K562 (cell line): ENCODE data around the gene DNAJB12. TPM values are rescaled to one million over a fixed set of nuclear protein-coding genes. Genes with fewer than 3 reads are reported as not detected.
A peak's percentile ranks its signal among the peaks of the same experiment; 100 is the strongest.

Experiments
- ATAC-seq: fragments of 200-7000 bp; cut with Tn5 transposase; 3 replicates; pipeline ENCODE4 v1.9.1; 2020; ENCODE audit warnings: moderate library complexity
- BruUV-seq: library from RNA; stranded (reverse); fragments of 400-500 nt; replicated peaks from 2 replicates; lab custom pipeline; 2021; lab: Mats Ljungman, UMichigan
- CTCF ChIA-PET: fragments of 300-600 bp; formaldehyde crosslinking; extraction: SDS; loops from one replicate; lab custom pipeline; 2021; ENCODE audit warnings: low intra/inter-chr PET ratio; lab: Yijun Ruan, JAX
- POLR2A ChIA-PET: fragments of 300-600, 350-650 bp; sonication (Branson Sonifier 250); formaldehyde crosslinking; extraction: SDS; loops from one replicate; lab custom pipeline; 2021; ENCODE audit warnings: antibody characterized with exemption, inconsistent platforms; lab: Yijun Ruan, JAX
- DNase-seq, 4 experiments: peaks; one replicate each; pipeline versions ENCODE4 v3.0.0 to v3.0.0-alpha.2; 2011 to 2018; ENCODE audit warnings: low spot score in 3 of 4, mixed read lengths in 3 of 4; ENCODE audit errors: extremely low read depth in 1 of 4
- FAIRE-seq: peaks from 2 replicates; lab custom pipeline; 2011; peaks lifted over from hg19 to GRCh38; lab: Jason Lieb, UNC
- H2AFZ ChIP-seq: 2 replicates; pipeline ENCODE4 v1.6.0; 2011; ENCODE audit warnings: low read depth, low read length, control low read depth, inconsistent platforms
- H3K27ac ChIP-seq: fragments of 200-600 bp; 3 replicates; pipeline ENCODE4 v1.8.0; 2011; ENCODE audit warnings: low read depth, mild to moderate bottlenecking, control low read depth, inconsistent platforms, low read length, moderate library complexity, mixed read lengths; ENCODE audit errors: extremely low read depth
- H3K27me3 ChIP-seq, 2 experiments: fragments of 300-600 bp in 1 of 2; 2 replicates in 1 of 2; 3 replicates in 1 of 2; pipeline versions ENCODE4 v1.6.0 to v1.8.0; 2011; ENCODE audit warnings: inconsistent platforms in 2 of 2, low read length in 2 of 2, mild to moderate bottlenecking in 1 of 2, mixed read lengths in 1 of 2, moderate library complexity in 1 of 2; ENCODE audit not compliant: control insufficient read depth in 2 of 2, insufficient read depth in 2 of 2
- H3K36me3 ChIP-seq: fragments of 300-600 bp; 3 replicates; pipeline ENCODE4 v1.8.0; 2011; ENCODE audit warnings: mild to moderate bottlenecking, low read length, inconsistent platforms; ENCODE audit not compliant: control insufficient read depth, insufficient read depth
- H3K4me1 ChIP-seq, 2 experiments: fragments of 200-600 bp in 1 of 2; replicated peaks in 1 of 2; 2 replicates in 1 of 2; 3 replicates in 1 of 2; pipeline versions ENCODE4 v1.5.1 to v1.8.0; 2011; ENCODE audit warnings: inconsistent platforms in 2 of 2, low read length in 2 of 2, mild to moderate bottlenecking in 1 of 2, mixed read lengths in 1 of 2, moderate library complexity in 1 of 2; ENCODE audit not compliant: control insufficient read depth in 2 of 2, insufficient read depth in 2 of 2
- H3K4me2 ChIP-seq: 2 replicates; pipeline ENCODE4 v1.6.1; 2011; ENCODE audit warnings: low read length, control low read depth, inconsistent platforms, mixed read lengths; ENCODE audit not compliant: insufficient read depth
- H3K4me3 ChIP-seq: fragments of 200-600 bp; sonication (generic), shearing (Covaris generic); 2 replicates; pipeline ENCODE4 v1.5.1; 2016; ENCODE audit warnings: control low read depth, inconsistent platforms
- H3K79me2 ChIP-seq: fragments of 200-600 bp; 3 replicates; pipeline ENCODE4 v1.8.0; 2011; ENCODE audit warnings: low read length, inconsistent platforms; ENCODE audit not compliant: control insufficient read depth, insufficient read depth
- H3K9ac ChIP-seq, 2 experiments: 2 replicates each; pipeline versions ENCODE4 v1.6.0 to v1.6.1; 2011; ENCODE audit warnings: low read depth in 2 of 2, low read length in 2 of 2, control low read depth in 1 of 2, inconsistent platforms in 1 of 2, mild to moderate bottlenecking in 1 of 2, mixed read lengths in 1 of 2; ENCODE audit not compliant: insufficient read depth in 1 of 2
- H3K9me1 ChIP-seq: one replicate; pipeline ENCODE4 v1.6.0; 2011; ENCODE audit warnings: inconsistent platforms, mild to moderate bottlenecking, low read length, moderate library complexity; ENCODE audit not compliant: control insufficient read depth, insufficient read depth
- H3K9me3 ChIP-seq: replicated peaks from 2 replicates; pipeline ENCODE4 v1.5.1; 2011; ENCODE audit warnings: low read depth, low read length, inconsistent platforms; ENCODE audit not compliant: control insufficient read depth, insufficient read depth
- H4K20me1 ChIP-seq: replicated peaks from 2 replicates; pipeline ENCODE4 v1.6.1; 2011; ENCODE audit warnings: low read length, inconsistent platforms, mixed read lengths; ENCODE audit not compliant: control insufficient read depth, insufficient read depth
- HSF4 ChIP-seq: fragments of 250-450 bp; sonication (Bioruptor Pico); IDR thresholded peaks from 2 replicates; pipeline ENCODE4 v2.1.2; 2022; ENCODE audit warnings: mild to moderate bottlenecking, moderate library complexity, borderline replicate concordance
- MTA1 ChIP-seq: fragments of 450-650 bp; IDR thresholded peaks from 2 replicates; pipeline ENCODE4 v1.6.1; 2017; ENCODE audit warnings: borderline replicate concordance
- MXI1 ChIP-seq: IDR thresholded peaks from 2 replicates; pipeline ENCODE4 v1.6.1; 2011; ENCODE audit warnings: low read depth, mild to moderate bottlenecking, improper control_type of control experiment, low read length
- RBFOX2 ChIP-seq: fragments of 200-400 bp; formaldehyde crosslinking; IDR thresholded peaks from 2 replicates; pipeline ENCODE4 v1.6.1; 2017; ENCODE audit warnings: low read depth, mild to moderate bottlenecking, low read length, moderate library complexity
- RFX5 ChIP-seq: IDR thresholded peaks from 2 replicates; pipeline ENCODE4 v1.6.1; 2011; ENCODE audit warnings: low read depth, mild to moderate bottlenecking, improper control_type of control experiment, low read length
- SNIP1 ChIP-seq: fragments of 450-650 bp; IDR thresholded peaks from 2 replicates; pipeline ENCODE4 v1.7.1; 2017; ENCODE audit warnings: low read depth, mild to moderate bottlenecking
- ZNF41 ChIP-seq: fragments of 250-450 bp; sonication (Bioruptor Pico); conservative IDR thresholded peaks from 2 replicates; pipeline ENCODE4 v1.4.0; 2020; ENCODE audit warnings: mild to moderate bottlenecking
- WGBS: fragments of 100-300 bp; shearing (Covaris generic); methylation state at CpG from one replicate; pipeline ENCODE4 v1.1.6; 2016; ENCODE audit warnings: low coverage, mixed read lengths; ENCODE audit not compliant: insufficient coverage; ENCODE audit errors: missing lambda C conversion rate; 5-methylcytosine and 5-hydroxymethylcytosine counted together
- in situ Hi-C: fragments of 300-500 bp; cut with MboI; formaldehyde crosslinking; loops from 4 replicates; pipeline ENCODE4 v1.15.0; 2018; ENCODE audit warnings: inconsistent platforms, mixed read lengths
- intact Hi-C: fragments of 100-400 bp; cut with micrococcal nuclease; formaldehyde crosslinking; loops from 2 replicates; pipeline ENCODE4 v1.14.2; 2022
- polyA plus RNA-seq, 8 experiments: library from polyadenylated mRNA; depleted of rRNA in 4 of 8; stranded (reverse) in 5 of 8; unstranded in 3 of 8; fragments of >200 nt; fragmentation: Nextera tagmentation in 2 of 8; fragmentation: Illumina TruSeq in 1 of 8; extraction: Ambion mirVana in 2 of 8; extraction: Trizol in 1 of 8; gene quantifications; 2 replicates each; pipeline versions ENCODE4 v1.2.1 to v1.2.3, GENCODE V29; 2011 to 2014; ENCODE audit warnings: inconsistent platforms in 1 of 8, missing spikeins in 1 of 8
- total RNA-seq, 7 experiments: library from RNA; depleted of rRNA in 6 of 7; stranded (reverse); fragments of >200 nt in 6 of 7; fragmentation: Illumina TruSeq in 2 of 7; extraction: Trizol in 2 of 7; gene quantifications; 2 replicates each; pipeline versions ENCODE4 v1.2.1 to v1.2.3, GENCODE V29; 2011 to 2021; ENCODE audit warnings: low replicate concordance in 1 of 7
- TF ChIP-seq, protein P1 (sequence below): sonication (generic); formaldehyde crosslinking; IDR thresholded peaks from 2 replicates; pipeline ENCODE4 v1.8.1; 2023; ENCODE audit warnings: mild to moderate bottlenecking, missing genetic modification reagents
- TF ChIP-seq, protein P2 (sequence below): sonication (generic); formaldehyde crosslinking; IDR thresholded peaks from 2 replicates; pipeline ENCODE4 v1.9.0; 2022; ENCODE audit warnings: mild to moderate bottlenecking, missing genetic modification reagents
- TF ChIP-seq, protein P3 (sequence below): sonication (generic); formaldehyde crosslinking; IDR thresholded peaks from 2 replicates; pipeline ENCODE4 v1.8.0; 2022; ENCODE audit warnings: missing genetic modification reagents, mild to moderate bottlenecking, borderline replicate concordance
- TF ChIP-seq, protein P4 (sequence below): fragments of 450-650 bp; formaldehyde crosslinking; IDR thresholded peaks from 2 replicates; pipeline ENCODE4 v1.4.0; 2020; ENCODE audit warnings: mild to moderate bottlenecking, mixed read lengths
- TF ChIP-seq, protein P5 (sequence below): fragments of 250-450 bp; sonication (Bioruptor Pico); IDR thresholded peaks from 2 replicates; pipeline ENCODE4 v1.5.0; 2021; ENCODE audit warnings: mild to moderate bottlenecking, borderline replicate concordance

The DNAJB12 gene
- total and polyA plus RNA-seq, 9 of the 15 experiments (the other 6 are each of a cell fraction or from before 2014, with no cell fraction given): 3.5 to 31.5 (median 20.3) TPM

DNA sequence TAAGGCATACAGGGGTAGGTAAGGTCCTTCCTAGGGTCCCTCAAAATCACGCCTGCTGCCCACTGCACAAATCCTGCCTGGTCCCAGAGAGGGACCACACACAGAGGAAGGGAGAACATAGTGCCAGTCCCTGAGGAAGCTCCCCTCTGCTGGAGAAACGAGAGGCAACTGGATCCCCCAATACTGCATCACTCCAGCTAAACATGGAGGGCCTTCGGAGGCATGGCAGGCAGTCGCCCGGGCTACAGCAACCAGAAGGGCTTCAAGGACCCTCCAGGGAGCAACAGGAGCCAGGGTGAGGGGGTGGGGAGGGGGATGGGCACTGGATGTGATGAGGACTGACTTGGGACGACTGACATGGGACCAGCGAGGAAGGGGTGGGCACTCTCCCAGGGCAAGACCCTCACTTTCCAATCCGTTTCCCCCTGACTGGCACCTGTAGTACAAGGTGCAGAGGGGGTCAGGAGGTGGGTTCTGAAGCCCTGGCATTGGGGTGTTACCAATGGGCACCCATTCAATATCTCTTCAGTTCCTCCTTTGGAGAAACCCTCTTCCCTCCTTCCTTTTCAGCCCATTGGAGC is 59.3 kb downstream of the DNAJB12 start (continued):
- TF ChIP-seq, protein P1, sequence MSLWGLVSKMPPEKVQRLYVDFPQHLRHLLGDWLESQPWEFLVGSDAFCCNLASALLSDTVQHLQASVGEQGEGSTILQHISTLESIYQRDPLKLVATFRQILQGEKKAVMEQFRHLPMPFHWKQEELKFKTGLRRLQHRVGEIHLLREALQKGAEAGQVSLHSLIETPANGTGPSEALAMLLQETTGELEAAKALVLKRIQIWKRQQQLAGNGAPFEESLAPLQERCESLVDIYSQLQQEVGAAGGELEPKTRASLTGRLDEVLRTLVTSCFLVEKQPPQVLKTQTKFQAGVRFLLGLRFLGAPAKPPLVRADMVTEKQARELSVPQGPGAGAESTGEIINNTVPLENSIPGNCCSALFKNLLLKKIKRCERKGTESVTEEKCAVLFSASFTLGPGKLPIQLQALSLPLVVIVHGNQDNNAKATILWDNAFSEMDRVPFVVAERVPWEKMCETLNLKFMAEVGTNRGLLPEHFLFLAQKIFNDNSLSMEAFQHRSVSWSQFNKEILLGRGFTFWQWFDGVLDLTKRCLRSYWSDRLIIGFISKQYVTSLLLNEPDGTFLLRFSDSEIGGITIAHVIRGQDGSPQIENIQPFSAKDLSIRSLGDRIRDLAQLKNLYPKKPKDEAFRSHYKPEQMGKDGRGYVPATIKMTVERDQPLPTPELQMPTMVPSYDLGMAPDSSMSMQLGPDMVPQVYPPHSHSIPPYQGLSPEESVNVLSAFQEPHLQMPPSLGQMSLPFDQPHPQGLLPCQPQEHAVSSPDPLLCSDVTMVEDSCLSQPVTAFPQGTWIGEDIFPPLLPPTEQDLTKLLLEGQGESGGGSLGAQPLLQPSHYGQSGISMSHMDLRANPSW: no peak
- TF ChIP-seq RBFOX2: peak; percentile 41
- TF ChIP-seq, protein P2, sequence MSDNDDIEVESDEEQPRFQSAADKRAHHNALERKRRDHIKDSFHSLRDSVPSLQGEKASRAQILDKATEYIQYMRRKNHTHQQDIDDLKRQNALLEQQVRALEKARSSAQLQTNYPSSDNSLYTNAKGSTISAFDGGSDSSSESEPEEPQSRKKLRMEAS (CRISPR knock-in tag): peak; percentile 21; the same call in 1 of the 2 replicates
- TF ChIP-seq, protein P3, sequence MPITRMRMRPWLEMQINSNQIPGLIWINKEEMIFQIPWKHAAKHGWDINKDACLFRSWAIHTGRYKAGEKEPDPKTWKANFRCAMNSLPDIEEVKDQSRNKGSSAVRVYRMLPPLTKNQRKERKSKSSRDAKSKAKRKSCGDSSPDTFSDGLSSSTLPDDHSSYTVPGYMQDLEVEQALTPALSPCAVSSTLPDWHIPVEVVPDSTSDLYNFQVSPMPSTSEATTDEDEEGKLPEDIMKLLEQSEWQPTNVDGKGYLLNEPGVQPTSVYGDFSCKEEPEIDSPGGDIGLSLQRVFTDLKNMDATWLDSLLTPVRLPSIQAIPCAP (CRISPR knock-in tag): no peak

DNA sequence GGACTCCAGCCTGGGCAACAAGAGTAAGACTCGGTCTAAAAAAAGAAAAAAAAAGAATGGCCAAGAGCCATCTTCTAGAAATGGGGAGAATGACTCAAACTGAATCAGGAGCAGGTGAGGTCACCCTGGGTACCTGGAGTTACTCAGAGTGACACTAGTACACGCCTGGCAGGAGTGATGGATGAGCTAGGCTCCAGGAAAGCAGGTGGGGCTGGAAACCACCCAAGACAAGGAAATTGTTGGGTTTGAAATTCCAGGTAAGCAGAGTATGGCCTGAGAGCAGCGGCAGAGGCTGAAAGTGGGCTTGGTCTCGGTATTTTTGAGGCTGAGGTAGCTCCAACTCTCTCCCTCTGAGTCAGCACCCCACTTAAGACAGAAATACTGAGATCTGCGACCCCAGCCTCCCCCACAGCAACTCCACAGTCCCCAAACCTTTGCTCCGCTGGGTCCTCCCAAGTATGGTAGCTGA is 62.5 kb downstream of the DNAJB12 start:
- no peak overlapping the region for H3K4me2 ChIP-seq
- H3K27me3 ChIP-seq: no peaks in the 10 kb centered on the region
- no peaks in the 10 kb centered on the region for H4K20me1 ChIP-seq
- DNase-seq: no peak
- H3K9ac ChIP-seq: peak overlapping the region in 1 of 2 experiments; percentile 72; a peak in 1 of 4 replicates
- BruUV-seq: no TSS peak
- no peaks in the 10 kb centered on the region for H3K9me3 ChIP-seq
- FAIRE-seq: no peak
- no peak for ATAC-seq
- H3K27ac ChIP-seq: no peak overlapping the region
- in situ Hi-C loops: no loop called here
- no peak overlapping the region for H3K4me3 ChIP-seq
- intact Hi-C loops: no loop called here
- 36% methylated on average over 6 of the region's 6 CpGs for WGBS
- ChIA-PET POLR2A (interaction anchor here (0.5 to 5.9 kb wide), 12 partner anchors 10 to 431 kb away, joined by 3 to 155 read pairs (median 4); partner anchors contain the start of gene DDIT4), CTCF (no interaction called here)
- peaks cover 5% of the 10 kb centered on the region for H3K9me1 ChIP-seq
- peaks cover 41 to 49% of the 10 kb centered on the region in 2 experiments for H3K4me1 ChIP-seq
- H2AFZ ChIP-seq: peak overlapping the region; percentile 42
- peaks cover 4% of the 10 kb centered on the region; the same call in 2 of the 3 replicates for H3K79me2 ChIP-seq
- H3K36me3 ChIP-seq: no peaks in the 10 kb centered on the region
- TF ChIP-seq, protein P4, sequence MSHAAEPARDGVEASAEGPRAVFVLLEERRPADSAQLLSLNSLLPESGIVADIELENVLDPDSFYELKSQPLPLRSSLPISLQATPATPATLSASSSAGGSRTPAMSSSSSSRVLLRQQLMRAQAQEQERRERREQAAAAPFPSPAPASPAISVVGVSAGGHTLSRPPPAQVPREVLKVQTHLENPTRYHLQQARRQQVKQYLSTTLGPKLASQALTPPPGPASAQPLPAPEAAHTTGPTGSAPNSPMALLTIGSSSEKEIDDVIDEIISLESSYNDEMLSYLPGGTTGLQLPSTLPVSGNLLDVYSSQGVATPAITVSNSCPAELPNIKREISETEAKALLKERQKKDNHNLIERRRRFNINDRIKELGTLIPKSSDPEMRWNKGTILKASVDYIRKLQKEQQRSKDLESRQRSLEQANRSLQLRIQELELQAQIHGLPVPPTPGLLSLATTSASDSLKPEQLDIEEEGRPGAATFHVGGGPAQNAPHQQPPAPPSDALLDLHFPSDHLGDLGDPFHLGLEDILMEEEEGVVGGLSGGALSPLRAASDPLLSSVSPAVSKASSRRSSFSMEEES (CRISPR knock-in tag): no peak
- TF ChIP-seq ZNF41 (CRISPR knock-in tag): no peak
- TF ChIP-seq, protein P5, sequence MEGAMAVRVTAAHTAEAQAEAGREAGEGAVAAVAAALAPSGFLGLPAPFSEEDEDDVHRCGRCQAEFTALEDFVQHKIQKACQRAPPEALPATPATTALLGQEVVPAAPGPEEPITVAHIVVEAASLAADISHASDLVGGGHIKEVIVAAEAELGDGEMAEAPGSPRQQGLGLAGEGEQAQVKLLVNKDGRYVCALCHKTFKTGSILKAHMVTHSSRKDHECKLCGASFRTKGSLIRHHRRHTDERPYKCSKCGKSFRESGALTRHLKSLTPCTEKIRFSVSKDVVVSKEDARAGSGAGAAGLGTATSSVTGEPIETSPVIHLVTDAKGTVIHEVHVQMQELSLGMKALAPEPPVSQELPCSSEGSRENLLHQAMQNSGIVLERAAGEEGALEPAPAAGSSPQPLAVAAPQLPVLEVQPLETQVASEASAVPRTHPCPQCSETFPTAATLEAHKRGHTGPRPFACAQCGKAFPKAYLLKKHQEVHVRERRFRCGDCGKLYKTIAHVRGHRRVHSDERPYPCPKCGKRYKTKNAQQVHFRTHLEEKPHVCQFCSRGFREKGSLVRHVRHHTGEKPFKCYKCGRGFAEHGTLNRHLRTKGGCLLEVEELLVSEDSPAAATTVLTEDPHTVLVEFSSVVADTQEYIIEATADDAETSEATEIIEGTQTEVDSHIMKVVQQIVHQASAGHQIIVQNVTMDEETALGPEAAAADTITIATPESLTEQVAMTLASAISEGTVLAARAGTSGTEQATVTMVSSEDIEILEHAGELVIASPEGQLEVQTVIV: no peak
- no peak for TF ChIP-seq RFX5
- no peak for TF ChIP-seq SNIP1
- TF ChIP-seq HSF4 (CRISPR knock-in tag): no peak
- TF ChIP-seq MTA1: no peak
- no peak for TF ChIP-seq MXI1
